OCI-LY1 (cell line): ENCODE measurements around the gene COMT.

Experiments
- H2AFZ ChIP-seq: fragments of 200-600 bp; sonication (generic), shearing (Covaris generic); 2 replicates; pipeline ENCODE4 v1.6.0; 2014; ENCODE audit warnings: antibody characterized with exemption, mild to moderate bottlenecking, low read length
- H3F3A ChIP-seq: fragments of 200-600 bp; sonication (generic), shearing (Covaris generic); 2 replicates; pipeline ENCODE4 v1.6.0; 2014; ENCODE audit warnings: mild to moderate bottlenecking, antibody characterized with exemption, low read length, moderate library complexity; ENCODE audit not compliant: insufficient read depth
- H3K27ac ChIP-seq: fragments of 200-600 bp; sonication (generic); 2 replicates; pipeline ENCODE4 v1.5.1; 2014; ENCODE audit warnings: low read length, mixed run types, mild to moderate bottlenecking, low read depth; ENCODE audit not compliant: poor library complexity, severe bottlenecking
- H3K27me3 ChIP-seq: fragments of 200-600 bp; sonication (generic); 2 replicates; pipeline ENCODE4 v1.6.0; 2014; ENCODE audit warnings: antibody characterized with exemption, mild to moderate bottlenecking, low read length, moderate library complexity; ENCODE audit not compliant: insufficient read depth
- H3K36me3 ChIP-seq: fragments of 200-600 bp; sonication (generic); 2 replicates; pipeline ENCODE4 v1.6.1; 2014; ENCODE audit warnings: mild to moderate bottlenecking, antibody characterized with exemption, low read length, moderate library complexity, mixed read lengths; ENCODE audit not compliant: insufficient read depth
- H3K4me1 ChIP-seq: fragments of 200-600 bp; sonication (generic); 2 replicates; pipeline ENCODE4 v1.5.1; 2014; ENCODE audit warnings: mild to moderate bottlenecking, low read length, moderate library complexity; ENCODE audit not compliant: insufficient read depth, severe bottlenecking
- H3K4me2 ChIP-seq: fragments of 200-600 bp; sonication (generic), shearing (Covaris generic); 2 replicates; pipeline ENCODE4 v1.6.1; 2014; ENCODE audit warnings: low read length
- H3K4me3 ChIP-seq: fragments of 200-600 bp; sonication (generic); 2 replicates; pipeline ENCODE4 v1.5.1; 2014; ENCODE audit warnings: low read length, low read depth, mild to moderate bottlenecking, mixed read lengths; ENCODE audit not compliant: poor library complexity, severe bottlenecking
- H3K79me2 ChIP-seq: fragments of 200-600 bp; shearing (Covaris generic); 2 replicates; pipeline ENCODE4 v1.6.1; 2016; ENCODE audit warnings: mixed run types, low read length, mixed read lengths; ENCODE audit not compliant: insufficient read depth
- H3K9ac ChIP-seq: fragments of 200-600 bp; sonication (generic), shearing (Covaris generic); 2 replicates; pipeline ENCODE4 v1.6.1; 2014; ENCODE audit warnings: mild to moderate bottlenecking, low read length, mixed read lengths
- H3K9me2 ChIP-seq: fragments of 200-600 bp; sonication (generic), shearing (Covaris generic); 2 replicates; pipeline ENCODE4 v1.6.1; 2014; ENCODE audit warnings: low read depth, mild to moderate bottlenecking, low read length, mixed read lengths
- H3K9me3 ChIP-seq: fragments of 200-600 bp; shearing (Covaris generic); 2 replicates; pipeline ENCODE4 v1.6.1; 2014; ENCODE audit warnings: low read length, mixed read lengths
- H4K20me1 ChIP-seq: fragments of 200-600 bp; sonication (generic), shearing (Covaris generic); 2 replicates; pipeline ENCODE4 v1.6.0; 2016; ENCODE audit warnings: mild to moderate bottlenecking, low read length; ENCODE audit not compliant: insufficient read depth
- EZH2 ChIP-seq: fragments of 200-600 bp; sonication (generic), shearing (Covaris generic); IDR thresholded peaks from 2 replicates; pipeline ENCODE4 v1.8.0; 2017; ENCODE audit warnings: borderline replicate concordance, mixed run types, mild to moderate bottlenecking, antibody characterized with exemption, low read length, moderate library complexity, mixed read lengths
- TF ChIP-seq, protein P1 (sequence below): fragments of 200-600 bp; sonication (generic), shearing (Covaris generic); IDR thresholded peaks from 2 replicates; pipeline ENCODE4 v1.5.1; 2017; ENCODE audit warnings: mild to moderate bottlenecking, antibody characterized with exemption, low read length, moderate library complexity, mixed read lengths

Gene COMT

GRCh38 chr22:19998991-19999820 lies 57.6 kb downstream of the COMT start:
- Histone ChIP-seq H3K9ac (no peak overlapping the region), H3K4me1 (no peaks in the 10 kb centered on the region)

DNA sequence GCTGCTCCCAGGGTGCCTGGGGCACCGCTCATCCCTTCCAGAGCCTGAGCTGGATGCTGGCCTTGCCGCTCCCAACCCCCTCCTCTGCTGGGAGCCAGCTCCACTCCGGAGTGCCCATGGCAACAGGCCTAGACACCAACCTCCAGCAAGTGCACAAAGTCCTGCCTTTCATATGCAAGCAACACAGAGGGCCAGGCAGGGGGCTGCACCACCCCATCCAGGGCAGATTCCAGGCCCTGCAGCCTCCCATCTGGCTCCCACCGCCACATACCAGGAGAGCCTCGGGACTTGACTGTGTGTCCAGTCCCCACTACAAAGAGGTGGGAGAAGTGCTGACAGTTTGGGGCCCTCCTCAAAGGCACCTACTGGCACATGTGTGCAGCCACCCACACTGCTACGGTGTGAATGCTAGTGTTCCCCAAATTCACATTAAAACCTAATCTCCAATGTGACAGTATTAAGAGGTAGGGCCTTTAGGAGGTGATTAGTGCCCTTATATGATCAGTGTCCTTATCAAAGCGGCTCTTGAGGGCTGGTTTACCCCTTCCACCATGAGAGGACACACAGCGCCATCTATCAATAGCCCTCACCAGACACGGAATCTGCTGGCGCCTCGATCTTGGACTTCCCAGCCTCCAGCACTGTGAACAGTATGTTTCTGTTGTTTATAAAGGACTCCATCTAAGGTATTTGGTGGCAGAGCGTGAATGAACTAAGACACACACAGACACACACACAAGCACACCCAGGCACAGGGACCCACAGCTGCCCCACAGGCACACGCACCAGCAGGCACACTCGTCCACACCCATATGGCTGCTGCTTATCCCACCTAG lies 58.9 kb downstream of the COMT start:
- Histone ChIP-seq H3K27me3 (peaks cover 8% of the 10 kb centered on the region), H3K9ac (no peak overlapping the region), H3K4me3 (no peak overlapping the region), H3K9me2 (no peaks in the 10 kb centered on the region), H3K9me3 (peaks cover 19% of the 10 kb centered on the region), H3K36me3 (no peaks in the 10 kb centered on the region; the same call in 1 of the 2 replicates), H2AFZ (no peak overlapping the region), H3K79me2 (no peaks in the 10 kb centered on the region), H3K27ac (no peak overlapping the region), H3K4me1 (no peaks in the 10 kb centered on the region), H3F3A (no peaks in the 10 kb centered on the region), H3K4me2 (no peak overlapping the region), H4K20me1 (no peaks in the 10 kb centered on the region)
- TF ChIP-seq, protein P1, sequence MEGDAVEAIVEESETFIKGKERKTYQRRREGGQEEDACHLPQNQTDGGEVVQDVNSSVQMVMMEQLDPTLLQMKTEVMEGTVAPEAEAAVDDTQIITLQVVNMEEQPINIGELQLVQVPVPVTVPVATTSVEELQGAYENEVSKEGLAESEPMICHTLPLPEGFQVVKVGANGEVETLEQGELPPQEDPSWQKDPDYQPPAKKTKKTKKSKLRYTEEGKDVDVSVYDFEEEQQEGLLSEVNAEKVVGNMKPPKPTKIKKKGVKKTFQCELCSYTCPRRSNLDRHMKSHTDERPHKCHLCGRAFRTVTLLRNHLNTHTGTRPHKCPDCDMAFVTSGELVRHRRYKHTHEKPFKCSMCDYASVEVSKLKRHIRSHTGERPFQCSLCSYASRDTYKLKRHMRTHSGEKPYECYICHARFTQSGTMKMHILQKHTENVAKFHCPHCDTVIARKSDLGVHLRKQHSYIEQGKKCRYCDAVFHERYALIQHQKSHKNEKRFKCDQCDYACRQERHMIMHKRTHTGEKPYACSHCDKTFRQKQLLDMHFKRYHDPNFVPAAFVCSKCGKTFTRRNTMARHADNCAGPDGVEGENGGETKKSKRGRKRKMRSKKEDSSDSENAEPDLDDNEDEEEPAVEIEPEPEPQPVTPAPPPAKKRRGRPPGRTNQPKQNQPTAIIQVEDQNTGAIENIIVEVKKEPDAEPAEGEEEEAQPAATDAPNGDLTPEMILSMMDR: no peak
- TF ChIP-seq EZH2: no peak

More at GRCh38 chr22:19998991-19999820, 57.6 kb downstream of the COMT start:
- Histone ChIP-seq H3K27ac (no peak overlapping the region), H3K36me3 (no peaks in the 10 kb centered on the region; the same call in 1 of the 2 replicates), H3K4me3 (no peak overlapping the region), H3K9me3 (peaks cover 11% of the 10 kb centered on the region), H3K79me2 (no peaks in the 10 kb centered on the region), H2AFZ (no peak overlapping the region), H3K9me2 (no peaks in the 10 kb centered on the region), H4K20me1 (no peaks in the 10 kb centered on the region), H3K27me3 (peaks cover 11% of the 10 kb centered on the region), H3F3A (no peaks in the 10 kb centered on the region), H3K4me2 (no peak overlapping the region)
- TF ChIP-seq EZH2: no peak
- TF ChIP-seq, protein P1: no peak

- no peak overlapping the region for H3K9ac ChIP-seq
- H3K27me3 ChIP-seq: peaks cover 5% of the 10 kb centered on the region; the same call in 1 of the 2 replicates
- TF ChIP-seq, protein P1: no peak
- TF ChIP-seq EZH2: no peak
- H3K79me2 ChIP-seq: no peaks in the 10 kb centered on the region
- no peak overlapping the region for H3K27ac ChIP-seq
- H3F3A ChIP-seq: no peaks in the 10 kb centered on the region
- no peak overlapping the region for H2AFZ ChIP-seq
- no peaks in the 10 kb centered on the region for H4K20me1 ChIP-seq
- no peaks in the 10 kb centered on the region for H3K4me1 ChIP-seq
- no peaks in the 10 kb centered on the region for H3K9me2 ChIP-seq
- no peaks in the 10 kb centered on the region; the same call in 1 of the 2 replicates for H3K36me3 ChIP-seq
- H3K4me2 ChIP-seq: no peak overlapping the region
- peaks cover 19% of the 10 kb centered on the region for H3K9me3 ChIP-seq
- H3K4me3 ChIP-seq: no peak overlapping the region
Observed at GRCh38 chr22:20001082-20001638, 59.6 kb downstream of the COMT start.
